Dermis blood vessel endothelial cell (primary cell): ENCODE data around the gene ATE1. TPM values are rescaled to one million over a fixed set of nuclear protein-coding genes. Genes with fewer than 3 reads are reported as not detected.

Experiments used
- DNase-seq: peaks from one replicate; pipeline ENCODE4 v3.0.0; 2010
- total RNA-seq: library from RNA; depleted of rRNA; stranded (reverse); fragments of >200 nt; gene quantifications from 2 replicates; pipeline ENCODE4 v1.2.3, GENCODE V29; 2014

ATE1 gene
- total RNA-seq, 1 donor from 2014 or later: 48.7 TPM

- DNase-seq: no peak
Observed at GRCh38 chr10:121865554-121865953, 62.3 kb downstream of the ATE1 start.

DNA sequence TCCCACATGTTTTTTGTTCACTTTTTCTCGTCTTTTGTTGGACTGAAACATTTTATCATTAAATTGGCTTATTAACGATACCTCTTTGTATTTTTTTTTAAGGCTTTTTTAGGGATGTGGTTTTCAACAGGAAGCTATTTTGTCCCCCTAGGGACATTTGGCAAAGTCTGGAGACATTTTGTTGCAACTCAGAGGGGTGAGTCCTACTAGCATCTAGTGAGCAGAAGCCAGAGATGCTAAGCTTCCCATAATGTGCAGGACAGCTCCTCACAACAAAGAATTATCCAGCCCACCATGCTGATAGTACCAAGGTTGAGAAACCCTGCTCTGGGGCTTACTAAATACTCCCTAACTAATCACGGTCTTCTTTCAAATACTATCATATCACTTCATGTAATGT lies 63.2 kb downstream of the ATE1 start:
- DNase-seq: no peak

GRCh38 chr10:121864168-121864567 lies 63.7 kb downstream of the ATE1 start:
- DNase-seq: no peak

DNA sequence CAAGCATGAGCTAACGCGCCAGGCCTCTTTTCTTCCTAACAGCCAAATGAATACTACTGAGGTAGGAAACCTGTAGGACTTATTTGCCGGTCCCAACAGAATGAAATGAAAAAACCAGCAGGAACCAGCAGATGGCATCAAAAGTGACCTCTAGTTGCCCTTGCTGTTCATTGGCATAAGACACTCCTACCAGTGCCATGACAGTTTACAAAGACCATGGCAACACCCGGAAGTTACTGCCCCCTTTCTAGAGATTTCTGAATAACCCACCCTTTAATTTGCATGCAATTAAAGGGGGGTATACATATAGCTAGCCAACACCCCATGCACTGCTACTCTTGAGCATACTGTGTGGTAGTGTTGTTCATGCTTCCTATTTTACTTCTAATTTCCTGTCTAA lies 65.2 kb downstream of the ATE1 start:
- DNase-seq: no peak

GRCh38 chr10:121862042-121862441 lies 65.8 kb downstream of the ATE1 start:
- DNase-seq: no peak

GRCh38 chr10:121860810-121861209 lies 67.0 kb downstream of the ATE1 start:
- no peak for DNase-seq

DNA sequence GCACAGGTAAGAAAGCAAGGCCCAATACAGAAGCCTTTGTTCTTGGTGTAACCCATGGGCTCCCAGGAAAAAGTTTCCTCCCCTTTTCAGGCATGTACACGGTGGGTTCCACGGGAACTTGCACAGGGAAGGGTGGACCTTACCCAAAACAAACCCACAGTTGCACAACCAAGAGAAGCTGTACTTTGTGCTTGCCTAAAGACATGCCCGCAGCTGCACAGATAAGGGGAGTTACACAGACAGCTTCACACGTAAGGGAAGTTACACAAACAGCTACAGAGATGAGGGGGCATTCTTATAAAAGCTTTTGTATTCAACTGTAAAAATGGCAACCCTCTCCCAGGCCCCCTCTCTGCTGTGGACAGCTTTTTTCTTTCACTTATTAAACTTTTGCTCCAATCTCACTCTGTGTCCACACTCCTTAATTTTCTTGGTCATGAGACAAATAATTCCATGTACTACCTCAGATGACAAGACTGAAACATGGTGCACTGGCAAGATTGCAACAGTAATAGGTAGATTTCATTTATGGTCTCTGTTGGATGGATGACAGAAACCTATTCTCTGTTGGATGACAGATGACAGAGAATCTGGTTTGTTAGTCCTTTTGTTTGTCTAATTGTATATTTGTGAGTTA lies 72.9 kb downstream of the ATE1 start:
- no peak for DNase-seq

- no peak for DNase-seq
Observed at GRCh38 chr10:121853950-121854349, 73.9 kb downstream of the ATE1 start.

DNA sequence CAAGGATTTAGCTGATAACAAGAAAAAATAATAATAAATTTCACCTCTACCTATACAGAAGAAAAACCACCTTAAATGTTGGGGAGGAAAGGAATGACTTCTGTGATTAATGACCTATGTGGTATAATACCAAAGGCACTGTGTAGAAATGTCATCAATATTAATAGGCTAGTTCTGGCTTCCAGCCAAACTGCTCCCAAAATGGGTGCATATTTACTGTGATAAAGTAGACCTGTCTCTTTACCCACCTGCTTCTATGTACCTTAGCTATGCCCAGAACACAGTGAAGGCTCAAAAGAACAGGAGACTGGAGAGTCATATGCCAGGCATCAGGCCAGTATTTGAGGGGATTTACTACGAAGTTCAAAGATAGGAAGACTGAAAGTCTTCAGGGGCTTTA lies 76.0 kb downstream of the ATE1 start:
- no peak for DNase-seq

DNA sequence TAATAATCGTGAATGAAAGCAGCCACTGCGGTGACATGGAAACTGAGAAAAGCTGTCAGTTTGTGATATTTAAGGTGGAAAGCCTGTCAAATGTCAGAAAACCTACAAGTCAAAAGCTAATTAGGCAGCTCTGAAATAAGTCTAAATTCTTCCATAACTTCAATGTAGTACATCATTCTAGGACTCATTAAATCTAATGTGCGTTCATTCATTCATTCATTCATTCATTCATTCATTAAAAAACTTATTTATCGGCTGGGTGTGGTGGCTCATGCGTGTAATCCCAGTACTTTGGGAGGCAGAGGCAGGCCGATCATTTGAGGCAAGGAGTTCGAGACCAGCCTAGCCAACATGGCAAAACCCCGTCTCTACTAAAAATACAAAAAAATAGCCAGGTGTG lies 79.7 kb downstream of the ATE1 start:
- no peak for DNase-seq

DNA sequence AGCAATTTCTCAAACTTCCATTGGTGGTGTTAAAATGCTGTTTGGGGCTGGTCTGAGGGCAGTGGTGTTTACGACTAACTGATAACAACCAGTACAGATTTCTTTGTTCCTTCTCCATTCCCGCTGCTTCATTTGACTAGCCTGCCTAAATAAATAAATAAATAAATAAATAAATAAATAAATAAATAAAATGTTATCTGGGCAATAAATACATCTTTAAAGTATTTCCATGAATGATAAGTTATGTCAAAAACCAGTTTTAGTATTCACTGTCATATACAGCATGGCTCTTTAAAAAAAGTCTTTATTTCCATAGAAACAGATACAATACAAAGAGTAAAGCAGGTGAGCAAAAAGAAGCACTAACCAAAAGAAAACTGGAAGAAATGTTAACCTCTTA lies 81.3 kb downstream of the ATE1 start:
- no peak for DNase-seq

DNA sequence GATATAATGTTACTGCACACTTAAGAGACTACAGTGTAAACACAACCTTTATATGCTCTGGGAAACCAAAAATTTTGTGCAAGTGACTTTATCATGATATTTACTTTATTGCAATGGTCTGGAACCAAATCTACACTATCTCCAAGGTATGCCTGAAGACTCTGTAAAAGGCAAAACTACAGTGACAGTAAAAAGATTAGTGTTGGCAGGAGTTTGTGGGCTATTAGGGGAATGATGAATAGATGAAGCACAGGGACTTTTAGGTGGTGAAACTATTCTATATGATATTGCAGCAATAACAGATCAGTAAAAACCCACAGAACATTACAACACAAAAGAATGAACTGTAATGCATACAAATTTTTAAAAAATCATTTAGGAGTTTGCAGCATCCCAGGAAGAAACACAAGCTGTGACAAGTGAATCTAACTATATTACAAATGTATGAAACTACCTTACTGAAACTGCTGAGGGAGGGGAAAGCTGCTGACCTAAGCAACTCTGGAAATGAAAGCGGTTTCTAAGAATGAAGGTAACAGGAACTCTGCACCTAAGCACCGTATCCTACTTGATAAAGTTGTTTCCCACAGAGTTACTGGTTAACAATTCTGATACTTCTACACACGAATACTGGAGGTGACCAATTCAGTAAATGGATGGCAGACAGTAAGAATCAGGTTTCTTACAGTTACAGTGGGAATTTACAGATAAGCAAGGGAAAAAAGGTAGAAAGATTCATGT lies 82.6 kb downstream of the ATE1 start:
- DNase-seq: no peak

DNA sequence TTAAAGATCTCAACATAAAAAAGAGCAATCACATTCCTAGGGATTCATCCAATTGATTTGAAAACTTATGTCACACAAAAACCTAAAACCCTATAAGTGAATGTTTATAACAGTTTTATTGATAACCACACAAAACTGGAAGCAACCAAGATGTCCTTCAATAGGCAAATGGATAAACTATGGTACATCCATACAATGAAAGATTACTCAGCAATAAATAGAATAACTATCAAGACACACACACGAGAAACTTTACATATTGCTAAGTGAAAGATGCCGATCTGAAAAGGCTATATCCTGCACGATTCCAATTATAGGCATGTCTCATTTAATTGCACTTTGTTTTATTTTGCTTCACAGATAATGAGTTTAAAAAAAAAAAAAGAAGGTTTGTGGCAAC lies 83.3 kb downstream of the ATE1 start:
- DNase-seq: no peak

- no peak for DNase-seq
Observed at GRCh38 chr10:121843379-121843778, 84.5 kb downstream of the ATE1 start.

- DNase-seq: no peak
Observed at GRCh38 chr10:121841862-121842261, 86.0 kb downstream of the ATE1 start.

GRCh38 chr10:121838931-121839330 lies 88.9 kb downstream of the ATE1 start:
- DNase-seq: no peak

DNA sequence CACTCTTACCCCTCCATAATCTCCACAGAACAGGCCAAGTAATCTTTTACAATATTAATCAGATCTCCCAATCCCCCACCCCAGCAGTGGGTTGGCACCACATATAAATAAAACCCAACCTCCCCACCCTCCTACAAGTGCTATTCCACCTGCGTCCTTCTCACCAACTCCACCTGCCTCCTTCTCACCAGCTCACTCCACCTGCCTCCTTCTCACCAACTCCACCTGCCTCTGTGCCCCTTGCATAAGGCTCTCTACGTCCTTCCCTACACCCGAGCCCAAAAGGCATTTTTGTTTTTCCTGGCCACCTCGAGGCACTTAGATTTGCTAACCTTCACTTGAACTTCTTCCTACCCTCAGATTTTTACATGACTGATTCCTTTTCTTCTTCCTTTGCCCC lies 89.7 kb downstream of the ATE1 start:
- DNase-seq: no peak

DNA sequence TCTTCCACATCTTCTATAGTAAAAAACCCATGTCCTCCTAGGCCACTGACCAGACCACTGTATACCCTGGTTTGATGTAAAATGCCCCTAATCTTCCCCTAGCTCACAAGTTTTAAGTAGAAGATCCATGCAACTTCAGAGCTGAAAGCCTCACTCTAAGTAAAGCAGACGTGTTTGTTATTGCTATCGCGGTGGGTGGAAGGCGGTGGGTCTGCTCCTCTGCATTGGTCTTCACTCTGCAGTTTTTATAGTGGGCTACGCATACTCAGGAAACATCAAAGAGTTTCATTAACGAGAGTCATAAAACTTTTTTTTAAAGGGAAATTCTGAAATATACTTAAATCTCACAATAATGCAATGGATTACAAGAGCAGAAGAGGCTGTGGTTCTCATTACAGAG lies 91.7 kb downstream of the ATE1 start:
- no peak for DNase-seq

DNA sequence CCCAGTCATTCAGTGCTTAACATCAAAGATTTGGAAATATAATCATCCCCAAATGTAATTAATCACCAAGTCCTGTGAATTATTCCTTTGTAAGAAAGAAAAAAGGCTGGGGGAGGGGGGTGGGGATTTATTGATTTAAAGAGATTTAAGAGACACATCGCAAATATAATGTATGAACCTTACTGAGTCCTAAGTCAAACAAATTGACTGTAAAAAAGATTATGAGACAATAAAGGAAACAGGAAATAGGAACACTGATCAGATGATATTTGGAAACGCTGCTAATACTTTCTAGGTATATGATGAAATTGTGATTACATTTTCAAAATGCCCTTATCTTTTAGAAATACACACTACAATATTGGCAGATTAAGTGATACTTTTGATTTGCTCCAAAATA lies 92.5 kb downstream of the ATE1 start:
- no peak for DNase-seq

DNA sequence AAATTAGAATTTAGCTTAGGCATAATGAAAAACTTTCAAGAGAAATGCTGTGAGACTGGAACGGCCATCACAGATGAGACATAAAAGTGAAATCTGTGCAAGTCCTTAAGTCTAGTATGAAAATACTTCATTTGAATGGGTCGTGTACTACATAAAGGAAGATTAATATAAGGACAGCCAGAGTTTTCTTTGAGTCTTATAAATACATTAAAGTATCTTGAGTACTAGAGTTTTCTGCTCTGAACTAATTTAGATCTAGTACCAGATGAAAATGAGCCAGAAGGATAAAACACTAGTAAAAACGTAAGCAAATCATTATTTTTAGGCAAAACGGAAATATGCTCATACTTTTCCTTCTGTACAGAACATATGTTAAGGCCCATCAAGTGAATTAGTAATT lies 93.1 kb downstream of the ATE1 start:
- no peak for DNase-seq

- no peak for DNase-seq
Observed at GRCh38 chr10:121833387-121833786, 94.4 kb downstream of the ATE1 start.

DNA sequence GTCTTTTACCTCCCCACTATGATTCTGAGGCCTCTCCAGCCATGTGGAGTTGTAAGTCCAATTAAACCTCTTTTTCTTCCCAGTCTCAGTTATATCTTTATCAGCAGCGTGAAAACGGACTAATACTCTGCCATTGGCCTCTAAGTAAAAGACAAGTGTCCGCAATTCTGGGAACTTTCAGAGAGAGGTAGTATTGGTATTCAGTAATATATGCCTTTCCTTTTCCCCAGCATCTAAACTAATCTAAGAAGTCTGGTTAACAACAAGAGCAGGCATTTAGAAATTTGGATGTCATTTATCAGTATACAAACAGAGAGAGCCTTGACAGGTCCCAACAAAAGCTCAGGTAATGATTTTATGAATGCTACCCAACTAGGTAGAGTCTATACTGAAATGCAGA lies 95.2 kb downstream of the ATE1 start:
- DNase-seq: no peak

- no peak for DNase-seq
Observed at GRCh38 chr10:121831777-121832176, 96.1 kb downstream of the ATE1 start.

DNA sequence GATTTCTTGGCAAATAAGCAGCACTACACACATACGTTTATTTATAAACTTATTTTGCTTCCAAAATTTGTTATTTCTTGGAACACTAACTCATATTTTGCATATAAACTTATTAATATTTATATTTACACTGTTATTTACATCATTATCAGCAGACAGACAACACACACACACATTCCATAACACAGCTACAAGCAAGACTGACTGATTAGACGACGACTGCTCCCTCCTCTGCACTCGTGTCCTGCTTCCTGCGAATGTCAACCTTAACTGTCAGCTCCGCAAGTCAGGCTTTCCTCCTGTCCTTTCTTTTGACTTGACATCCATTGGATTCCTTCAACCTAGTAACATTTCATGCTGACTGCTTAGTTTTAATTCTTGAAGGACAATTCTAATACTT lies 96.6 kb downstream of the ATE1 start:
- no peak for DNase-seq

DNA sequence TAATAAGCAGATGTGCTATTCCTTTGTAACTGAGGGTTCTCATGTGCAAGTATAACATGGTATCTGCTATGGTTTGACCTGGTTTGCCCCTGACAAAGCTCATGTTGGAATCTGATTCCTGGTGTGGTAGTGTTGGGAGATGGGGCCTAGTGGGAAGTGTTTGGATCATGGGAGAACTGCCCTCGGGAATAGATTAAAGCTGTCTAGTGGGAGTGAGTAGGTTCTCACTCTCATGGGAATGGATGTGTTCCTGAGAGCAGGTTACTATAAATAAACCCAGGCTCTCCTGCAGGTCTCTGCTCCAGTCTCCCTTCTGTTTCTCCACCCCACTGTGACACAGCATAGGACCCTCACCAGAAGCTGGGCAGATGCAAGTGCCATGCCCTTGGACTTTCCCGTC lies 97.7 kb downstream of the ATE1 start:
- DNase-seq: no peak
